NOMO-1 treated with dmso at 0.1 percent for 144 hours (cell line): ENCODE measurements around the gene TMEM181.
"Not testable (repeated sequence)": the region's sequence is repeated elsewhere in the genome, so short reads cannot be mapped to it uniquely, and the experiment has no call there.

Source experiments
- DNase-seq: peaks from one replicate; lab custom pipeline; 2025; ENCODE audit not compliant: unreplicated experiment; lab: John Stamatoyannopoulos, UW

The TMEM181 gene

DNA sequence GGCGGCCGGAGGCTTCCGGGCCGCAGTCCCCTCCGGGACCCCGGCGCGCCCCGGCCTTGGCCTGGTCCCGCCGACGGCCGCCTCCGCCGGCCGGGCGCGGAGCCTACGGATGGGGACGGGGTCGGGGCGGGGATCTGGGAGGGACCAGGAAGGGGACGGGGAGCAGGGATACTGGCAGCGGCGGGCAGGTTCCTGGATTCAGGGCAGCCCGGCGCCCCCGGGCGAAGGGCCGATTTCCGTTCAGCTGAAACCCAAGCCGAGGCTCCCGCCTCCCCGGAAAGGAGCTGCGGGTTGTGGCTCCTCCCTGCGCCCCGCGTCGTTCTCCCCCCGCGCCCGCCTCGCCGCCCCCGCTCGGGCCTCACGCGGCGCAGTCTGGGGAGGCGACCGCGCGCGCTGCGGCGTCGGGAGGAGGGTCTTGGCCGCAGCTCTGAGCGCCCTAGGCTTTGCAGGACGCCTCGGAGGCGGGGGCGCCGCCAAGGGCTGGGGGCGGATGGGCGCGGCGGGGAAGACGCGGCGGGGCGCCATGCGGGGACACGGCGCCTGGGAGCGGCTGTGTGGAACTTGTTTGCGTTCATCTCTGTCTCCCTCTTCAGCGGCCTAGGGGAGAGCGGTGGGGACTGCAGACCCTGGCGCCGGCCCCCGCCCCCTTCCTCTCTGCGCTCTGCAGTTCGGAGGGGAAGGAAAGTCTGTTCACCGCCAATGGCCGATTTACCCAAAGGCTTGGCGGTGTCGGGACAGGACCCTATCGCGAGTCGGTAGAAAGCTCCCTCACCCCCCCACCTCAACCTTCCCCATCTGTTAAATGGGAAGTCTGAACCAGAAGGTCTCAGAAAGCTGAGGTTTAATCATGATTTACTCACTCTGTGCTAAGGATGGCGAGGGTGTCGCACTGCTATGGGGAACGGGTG, 22.7 kb upstream of the TMEM181 start:
- DNase-seq, result no peak

DNA sequence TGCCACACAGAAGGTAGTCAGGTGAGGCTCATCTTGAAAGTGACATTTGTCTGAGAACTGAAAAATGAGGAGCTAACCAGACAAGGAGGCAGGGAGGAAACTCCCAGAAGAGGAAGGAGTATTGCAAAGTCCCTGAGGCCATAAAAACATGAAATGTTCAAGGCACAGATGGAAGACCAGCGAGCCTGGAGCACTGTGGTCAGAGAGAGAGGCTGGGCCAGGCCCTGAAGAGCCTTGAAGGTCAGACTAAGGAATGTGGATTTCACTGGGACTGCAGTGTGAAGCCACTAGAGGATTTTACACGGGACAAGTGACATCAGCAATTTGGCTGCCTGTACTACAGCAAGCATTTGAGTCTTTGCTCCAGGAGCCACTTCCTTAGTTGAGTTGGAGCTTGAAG, 21.1 kb upstream of the TMEM181 start:
- no peak for DNase-seq

DNA sequence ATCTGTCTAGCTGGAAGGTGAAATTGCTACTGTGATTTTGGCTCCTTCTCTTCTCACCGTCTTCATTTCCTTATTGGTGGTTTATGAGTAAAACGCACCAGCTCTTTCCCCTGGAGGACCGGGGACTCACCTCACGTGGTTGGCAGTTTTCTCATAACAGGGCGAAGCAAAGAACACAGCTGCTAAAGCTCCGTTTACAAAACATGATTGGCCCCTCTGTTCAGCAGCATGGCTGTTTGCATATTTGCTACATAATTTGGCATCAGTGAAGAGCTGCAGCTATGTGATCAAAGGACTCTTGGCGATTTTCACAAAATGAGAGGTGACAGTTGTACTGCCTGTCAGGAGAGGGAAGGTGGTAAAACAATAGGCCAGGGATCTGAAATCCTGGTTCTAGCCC, 20.5 kb upstream of the TMEM181 start:
- DNase-seq, result no peak

DNA sequence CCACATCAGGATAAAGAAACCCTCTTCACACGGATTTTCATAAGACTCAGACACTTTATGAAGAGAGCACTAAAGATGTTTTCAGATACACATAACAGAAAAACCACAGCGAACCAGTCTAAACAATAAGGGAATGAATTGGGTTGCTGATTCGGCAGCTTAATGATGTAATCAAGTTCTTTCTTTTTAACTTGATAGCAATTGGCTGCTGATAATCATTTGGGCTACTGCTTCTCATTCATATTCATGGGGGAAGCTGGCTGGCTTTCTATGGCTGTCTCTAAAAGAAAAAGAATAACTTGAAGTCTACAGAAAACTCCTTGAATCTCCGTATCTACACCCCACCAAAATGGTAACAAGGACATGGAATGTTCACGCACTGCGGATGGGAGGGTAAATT, 20.0 kb upstream of the TMEM181 start:
- no peak for DNase-seq

DNA sequence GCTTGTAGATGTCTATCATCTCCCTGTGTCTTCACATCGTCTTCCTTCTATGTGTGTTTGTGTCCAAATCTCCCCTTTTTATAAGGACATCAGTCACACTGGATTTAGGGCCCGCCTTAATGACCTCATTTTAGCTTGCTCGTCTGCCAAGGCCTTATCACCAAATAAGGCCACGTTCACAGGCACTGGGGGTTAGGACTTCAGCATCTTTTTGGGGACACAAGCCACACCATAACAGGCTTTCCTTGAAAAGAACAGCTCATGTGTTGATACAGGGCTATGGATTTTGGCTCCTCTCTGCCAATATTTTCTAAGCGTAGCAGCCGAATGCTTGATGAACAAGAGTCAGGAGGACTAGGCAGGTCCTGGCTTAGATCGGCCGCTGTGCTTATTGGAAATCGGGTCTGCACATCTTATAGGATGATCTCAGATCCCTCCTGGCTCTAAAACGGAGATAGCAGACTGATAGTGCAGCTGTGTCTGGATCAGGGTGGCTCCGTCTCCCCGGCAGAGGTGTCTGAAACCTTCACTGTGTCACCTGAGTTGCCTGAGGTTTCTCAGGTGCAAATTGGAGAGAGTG, 16.2 kb upstream of the TMEM181 start:
- DNase-seq, result no peak

- no peak for DNase-seq
Measured at GRCh38 chr6:158544428-158544827, 15.5 kb upstream of the TMEM181 start.

- DNase-seq, result no peak
Measured at GRCh38 chr6:158545043-158545966, 14.6 kb upstream of the TMEM181 start.

DNA sequence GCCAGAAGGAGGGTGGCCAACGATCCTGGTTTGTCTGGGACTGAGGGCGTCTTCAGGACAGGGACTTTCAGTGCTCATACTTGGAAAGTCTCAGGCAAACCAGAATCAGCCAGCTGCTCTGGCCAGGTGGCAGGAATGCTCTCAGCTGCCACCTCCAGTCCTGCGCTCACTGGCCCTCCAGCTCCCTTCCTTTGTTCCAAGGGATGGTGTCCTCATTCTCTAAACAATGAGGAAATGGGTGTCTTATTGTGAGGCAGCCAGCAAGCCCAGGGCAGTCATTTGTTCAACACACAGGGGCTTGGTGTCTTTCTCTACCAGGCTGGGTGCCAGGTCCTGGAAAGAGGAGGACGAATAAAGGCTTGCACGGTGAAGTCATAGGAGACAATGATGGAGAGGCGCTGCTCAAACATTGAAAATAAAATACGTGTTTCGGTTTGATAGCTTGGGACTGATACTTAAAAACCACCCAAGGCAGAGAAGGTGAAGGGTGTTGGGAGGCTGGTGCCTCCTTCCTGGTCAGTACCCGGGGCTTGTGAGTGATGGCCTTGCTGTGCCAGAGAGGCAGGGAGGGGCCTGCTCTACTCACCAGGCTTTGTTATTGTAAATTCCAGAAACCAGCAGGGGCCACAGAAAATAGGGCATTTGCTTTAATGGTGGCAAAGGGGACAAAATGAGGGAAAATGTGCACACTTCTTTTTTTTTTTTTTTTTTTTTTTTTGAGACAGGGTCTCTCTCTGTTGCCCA, 11.3 kb upstream of the TMEM181 start:
- DNase-seq, result no peak

- no peak for DNase-seq
Measured at GRCh38 chr6:158552055-158552795, 7.7 kb upstream of the TMEM181 start.

- DNase-seq, result no peak
Measured at GRCh38 chr6:158552796-158553138, 7.1 kb upstream of the TMEM181 start.

GRCh38 chr6:158554611-158555361, 5.1 kb upstream of the TMEM181 start:
- no peak for DNase-seq

DNA sequence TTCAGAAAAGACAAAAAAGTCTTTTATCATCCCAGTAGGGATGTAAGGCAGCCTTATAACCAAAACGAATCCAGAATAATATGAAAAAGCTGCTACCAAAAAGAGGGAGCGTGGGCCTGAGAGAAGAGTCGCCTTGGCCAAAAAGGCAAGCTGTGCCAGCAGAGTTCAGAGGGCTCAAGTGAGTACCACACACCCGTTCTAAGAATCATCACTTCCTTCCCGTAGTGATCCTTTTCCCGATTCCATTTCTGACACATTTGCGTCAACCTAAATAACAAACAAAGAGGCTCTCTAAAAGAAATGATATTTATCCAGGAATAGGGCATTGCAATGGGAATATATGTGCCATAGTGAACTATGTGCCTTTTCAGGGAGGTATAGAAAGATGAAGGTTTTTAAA, 3.8 kb upstream of the TMEM181 start:
- no peak for DNase-seq

- DNase-seq, result not testable (repeated sequence)
Measured at GRCh38 chr6:158557110-158557509, 2.8 kb upstream of the TMEM181 start.

GRCh38 chr6:158557927-158558326, 2.0 kb upstream of the TMEM181 start:
- DNase-seq, result no peak

GRCh38 chr6:158558415-158559306, 1.2 kb upstream of the TMEM181 start:
- no peak for DNase-seq

GRCh38 chr6:158559338-158559894, 475 bp upstream of the TMEM181 start:
- DNase-seq, result peak; percentile 21

DNA sequence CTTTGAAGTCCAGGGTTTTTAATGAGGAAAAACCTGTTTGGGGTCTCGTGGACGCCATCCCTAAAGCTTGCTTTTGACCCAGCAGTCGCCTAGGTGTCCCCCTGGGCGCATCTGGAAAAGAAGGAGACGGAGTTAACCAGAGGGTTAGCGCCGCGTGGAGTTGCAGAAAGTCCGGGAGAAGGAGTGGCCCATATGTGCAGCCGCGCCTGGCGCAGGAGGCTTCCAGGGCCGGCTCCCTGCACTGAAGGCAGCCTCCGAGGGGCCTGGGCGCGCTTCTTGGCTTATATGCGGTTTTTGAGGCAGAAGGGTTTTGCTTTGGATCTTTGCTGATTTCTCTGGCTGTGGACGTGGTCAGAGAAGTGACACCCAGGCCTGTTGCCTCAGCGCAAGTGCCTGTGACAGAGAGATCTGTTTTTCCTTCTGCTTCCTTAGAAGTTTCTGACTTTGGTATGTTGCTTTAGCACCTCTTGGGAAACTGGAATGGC, 987 bp downstream of the TMEM181 start:
- DNase-seq, result no peak

- no peak for DNase-seq
Measured at GRCh38 chr6:158561321-158561884, 1.5 kb downstream of the TMEM181 start.
